GM18519 (cell line): ENCODE measurements around the gene CHRNA4.

ENCODE experiments used
- ATAC-seq: cut with Tn5 transposase; IDR thresholded peaks from one replicate; pipeline ENCODE4 v1.9.1; 2021; ENCODE audit warnings: mild to moderate bottlenecking, moderate library complexity; ENCODE audit not compliant: unreplicated experiment, low FRiP score

Gene CHRNA4

DNA sequence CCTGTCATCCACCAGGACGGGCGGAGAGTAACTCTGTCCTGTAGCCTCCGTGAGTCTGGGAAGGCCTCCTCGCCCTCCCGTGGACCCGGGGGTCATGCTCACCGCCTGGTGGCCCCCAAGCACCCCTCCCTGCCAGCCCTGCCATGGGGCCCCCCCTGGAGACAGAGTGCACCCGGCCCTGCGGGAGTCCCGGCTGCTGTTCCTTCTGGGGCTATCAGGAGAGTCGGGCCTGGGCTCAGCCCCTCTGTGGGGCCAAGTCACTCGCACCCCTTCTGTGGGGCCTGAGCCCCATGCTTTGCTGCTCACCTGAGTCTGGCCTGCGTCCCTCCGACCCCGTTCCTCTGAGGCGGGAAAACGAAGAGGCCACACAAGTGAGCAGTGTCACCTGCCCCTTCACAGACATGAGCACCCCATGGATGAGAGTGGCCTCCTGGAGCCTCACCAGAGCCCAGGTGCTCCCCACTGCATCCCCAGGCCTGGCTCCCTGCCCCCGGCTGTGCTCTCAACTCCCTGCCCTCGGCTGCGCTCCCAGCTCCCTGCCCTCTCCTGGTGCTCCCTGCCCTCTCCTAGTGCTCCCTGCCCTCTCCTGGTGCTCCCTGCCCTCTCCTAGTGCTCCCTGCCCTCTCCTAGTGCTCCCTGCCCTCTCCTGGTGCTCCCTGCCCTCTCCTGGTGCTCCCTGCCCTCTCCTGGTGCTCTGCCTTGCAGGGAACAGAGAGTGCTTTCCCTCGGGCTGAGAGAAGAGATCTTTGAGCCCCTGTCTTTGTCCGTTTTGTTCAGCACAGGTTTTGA lies 4.6 kb upstream of the CHRNA4 start:
- no peak for ATAC-seq

DNA sequence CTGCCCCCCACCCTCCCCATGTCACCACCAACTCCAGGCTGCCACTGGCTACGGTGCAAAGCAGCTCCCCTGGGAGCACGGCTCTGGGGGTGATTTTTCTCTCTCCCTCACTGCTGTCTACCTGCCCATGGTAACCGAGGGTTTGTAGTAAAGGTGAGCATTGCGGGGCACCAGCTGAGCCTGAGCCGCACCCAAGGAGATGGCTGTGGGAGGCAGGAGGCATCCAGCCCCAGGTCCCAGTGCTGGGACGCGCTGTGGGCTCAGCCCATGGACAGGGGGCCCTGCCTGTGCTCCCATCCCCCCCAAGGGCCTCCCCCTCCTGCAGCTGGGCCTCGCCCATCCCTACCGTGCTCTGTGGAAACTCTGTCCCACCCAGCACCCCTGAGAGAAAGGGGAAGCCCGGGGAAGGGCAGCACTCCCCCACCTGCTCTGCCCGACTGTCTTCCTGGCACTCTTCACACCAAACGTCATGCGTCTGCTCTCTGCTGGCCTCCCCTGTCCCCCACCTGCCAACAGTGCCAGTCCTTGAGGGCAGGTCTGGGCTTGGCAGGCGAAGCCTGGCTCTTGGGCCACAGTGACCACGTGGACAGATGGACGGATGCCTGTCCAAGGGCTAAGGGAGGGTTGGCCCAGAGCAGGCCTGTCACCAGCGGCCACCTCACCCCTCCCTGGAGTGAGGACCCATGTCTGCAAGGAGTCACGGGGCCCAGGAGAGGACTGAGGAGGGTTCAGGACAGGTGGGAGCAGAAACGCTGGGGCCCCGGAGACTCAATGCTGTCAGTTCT lies 3.8 kb upstream of the CHRNA4 start:
- no peak for ATAC-seq

DNA sequence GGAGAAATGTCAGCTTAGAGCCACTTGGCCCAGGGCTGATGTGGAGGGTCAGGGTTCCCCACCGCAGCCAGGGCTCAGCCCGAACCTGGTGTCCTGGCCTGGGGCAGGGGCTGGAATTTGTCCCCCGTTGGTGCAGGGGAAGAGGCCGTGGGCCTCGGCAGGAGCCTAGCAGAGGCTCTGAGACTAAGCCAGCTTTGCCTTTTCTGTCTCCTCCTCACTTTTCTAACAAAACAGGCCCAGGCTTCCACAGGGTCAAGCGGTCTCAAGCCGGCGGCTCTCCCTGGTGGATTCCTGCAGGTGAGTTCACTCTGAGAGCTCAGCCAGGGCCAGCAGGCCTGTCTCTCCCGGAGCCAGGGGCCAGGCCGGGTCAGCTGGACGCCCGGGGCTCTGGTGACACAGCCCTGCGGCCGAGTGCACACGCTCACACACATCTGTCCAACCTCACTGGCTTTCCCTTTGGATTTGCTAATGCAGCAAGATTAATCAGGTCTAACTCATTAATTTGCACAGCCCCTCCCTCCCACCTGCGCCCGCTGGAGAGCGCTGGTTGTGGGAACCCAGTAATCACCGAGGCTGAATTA lies 2.9 kb upstream of the CHRNA4 start:
- no peak for ATAC-seq

DNA sequence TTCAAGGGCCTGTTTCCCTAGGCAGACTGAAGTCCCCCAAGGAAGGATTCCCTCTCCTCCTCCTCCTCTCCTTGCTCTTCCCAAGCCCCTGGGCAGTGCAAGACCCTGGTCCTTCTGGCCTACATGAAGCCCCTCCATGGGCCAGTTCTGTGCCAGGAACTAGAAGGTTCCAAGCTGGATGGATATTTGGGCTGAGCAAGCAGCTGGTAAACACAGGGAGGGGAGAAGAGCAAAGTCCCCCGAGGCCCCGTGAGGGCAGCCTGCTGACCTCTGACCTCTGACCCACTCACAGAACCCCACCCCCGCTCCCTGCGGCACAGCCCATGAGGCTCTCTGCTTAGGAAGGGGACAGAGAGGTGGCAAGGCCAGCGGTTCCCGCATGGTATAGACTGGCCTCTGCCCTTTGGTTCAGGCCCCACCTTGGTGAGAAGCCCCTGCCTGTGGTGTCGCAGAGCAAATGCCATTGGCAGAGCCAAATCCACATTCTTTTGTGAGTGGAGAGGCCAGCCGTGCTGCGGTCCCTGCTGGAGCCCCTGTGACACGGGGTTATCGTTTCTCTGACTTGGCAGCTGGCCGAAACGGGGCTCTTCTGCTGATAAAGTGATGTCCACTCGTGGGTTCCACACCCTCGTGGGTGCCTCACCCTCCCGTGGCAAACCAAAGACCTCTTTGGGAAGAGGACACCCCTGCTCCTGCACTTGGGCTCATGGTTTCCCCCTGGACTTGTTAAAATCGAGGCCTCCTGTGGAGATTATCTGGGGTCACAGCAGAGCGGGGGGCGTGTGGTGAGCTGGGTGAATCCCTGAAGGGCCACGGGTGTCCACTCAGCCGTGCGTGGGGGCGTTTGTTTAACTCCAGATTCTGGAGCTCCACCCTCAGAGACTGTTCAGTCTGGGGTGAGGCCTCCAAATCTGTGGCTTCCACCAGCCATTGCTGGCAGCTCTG lies 2.1 kb upstream of the CHRNA4 start:
- no peak for ATAC-seq

DNA sequence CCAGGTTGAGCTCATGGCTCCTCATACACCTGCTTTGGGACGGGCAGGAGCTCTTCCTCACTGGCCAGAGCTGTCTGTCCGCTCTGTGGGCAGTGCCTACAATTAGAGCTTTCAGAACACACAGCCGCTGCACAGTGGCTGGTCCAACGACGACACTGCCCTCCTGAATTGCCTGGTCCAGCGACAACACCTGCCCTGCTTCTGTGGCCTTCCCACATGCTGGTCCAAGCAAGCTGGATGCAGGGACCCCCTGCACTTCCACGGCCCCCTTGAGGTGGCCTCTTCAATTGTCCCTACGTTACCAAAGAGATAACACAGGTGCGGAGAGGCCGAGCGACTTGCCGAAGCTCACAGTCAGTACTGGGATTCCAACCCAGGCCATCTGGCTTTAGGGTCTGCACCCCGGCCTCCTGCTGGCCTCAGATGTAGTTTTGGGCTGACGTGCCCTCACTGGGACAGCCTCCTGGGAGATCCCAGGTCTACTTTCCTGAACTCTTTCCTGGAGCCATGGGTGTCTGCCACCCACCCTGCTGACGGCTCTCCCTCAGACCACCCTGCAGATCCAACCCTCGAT lies 1.4 kb upstream of the CHRNA4 start:
- no peak for ATAC-seq

DNA sequence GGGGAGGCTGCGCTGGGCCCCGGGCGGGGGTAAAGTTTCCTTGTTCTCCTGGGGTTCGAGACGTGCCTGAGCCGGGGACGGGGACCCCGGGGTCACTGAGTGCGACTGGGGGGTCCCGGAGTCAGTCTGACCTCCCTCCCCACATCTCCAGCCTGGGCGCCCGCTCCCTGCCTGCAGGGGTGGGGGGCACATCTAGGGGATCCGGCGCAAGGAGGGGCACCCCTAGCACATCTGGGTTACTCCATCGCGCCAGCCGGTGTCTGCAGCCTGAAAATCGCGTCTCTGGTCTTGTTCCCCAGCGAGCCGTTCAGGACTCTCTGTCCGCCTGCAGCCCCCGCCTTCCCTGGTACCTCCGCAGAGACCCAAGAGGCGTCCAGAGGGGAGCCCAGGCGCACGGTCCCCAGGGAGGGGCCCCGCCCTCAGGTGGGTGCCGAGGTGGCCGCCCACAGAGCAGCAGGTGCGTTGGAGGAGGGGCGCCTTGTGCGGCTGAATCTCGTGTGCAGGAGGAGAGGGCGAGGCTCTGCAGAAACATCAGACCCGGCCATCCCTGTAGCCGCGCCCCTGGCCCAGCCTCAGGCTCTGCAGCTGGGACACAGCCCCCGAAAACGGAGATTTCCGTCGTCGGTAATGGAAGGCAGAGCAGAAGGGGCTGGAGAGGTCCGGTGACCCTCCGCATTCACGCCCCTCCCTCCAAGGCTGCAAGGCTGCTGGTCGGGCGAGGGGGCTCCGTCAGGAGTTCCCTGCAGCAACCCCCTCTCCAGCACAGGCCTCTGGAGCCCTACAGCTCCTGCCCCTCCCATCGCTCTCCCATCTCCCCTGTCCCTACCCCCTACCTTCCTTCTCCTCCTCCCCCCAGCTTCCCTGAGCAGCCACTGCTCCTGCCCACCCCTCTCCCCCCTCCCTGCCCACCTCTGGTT lies 628 bp upstream of the CHRNA4 start:
- no peak for ATAC-seq

DNA sequence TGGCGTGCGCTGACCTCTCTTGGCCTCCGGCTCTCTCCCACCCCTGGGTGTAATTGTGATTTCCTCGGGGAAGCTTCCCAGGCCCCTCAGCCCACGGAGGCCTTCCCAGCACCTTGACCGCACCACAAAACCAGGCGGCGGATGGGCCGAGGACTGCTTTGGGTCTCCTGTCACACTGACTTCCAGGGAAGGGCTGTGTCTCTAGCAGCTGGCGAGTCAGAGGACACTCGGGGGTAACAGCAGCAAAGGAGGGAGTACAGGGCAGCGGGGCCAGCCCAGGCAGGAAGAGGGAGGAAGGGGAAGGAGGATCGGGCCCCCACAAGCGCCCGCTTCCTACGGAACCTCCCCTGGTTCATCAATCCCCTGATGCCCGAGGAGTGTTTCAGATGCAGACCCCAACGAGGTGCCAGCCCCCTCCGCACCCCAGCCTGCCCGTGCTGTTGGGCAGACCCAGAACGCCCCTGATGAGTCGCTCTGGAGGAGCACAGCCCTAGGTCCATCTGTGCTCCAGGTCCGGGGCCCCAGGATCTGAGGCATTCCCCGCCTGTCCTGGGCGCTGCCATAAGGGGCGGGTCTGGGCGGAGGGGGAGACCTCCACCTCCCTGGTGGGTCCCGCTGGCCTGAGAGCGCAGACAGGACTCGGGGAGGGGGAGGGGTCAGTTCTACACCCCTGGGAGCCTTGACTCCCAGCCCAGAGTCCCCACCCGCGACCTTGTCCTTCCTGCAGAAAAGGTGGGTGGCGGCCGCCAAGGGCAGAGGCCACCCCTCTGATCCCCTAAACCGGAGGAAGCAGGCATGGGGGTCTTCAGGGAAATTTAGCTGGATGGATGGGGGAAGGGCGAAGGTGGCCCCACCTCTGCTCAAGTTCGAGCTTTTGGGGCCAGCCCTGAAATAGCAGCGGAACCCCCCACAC lies 956 bp downstream of the CHRNA4 start:
- no peak for ATAC-seq

DNA sequence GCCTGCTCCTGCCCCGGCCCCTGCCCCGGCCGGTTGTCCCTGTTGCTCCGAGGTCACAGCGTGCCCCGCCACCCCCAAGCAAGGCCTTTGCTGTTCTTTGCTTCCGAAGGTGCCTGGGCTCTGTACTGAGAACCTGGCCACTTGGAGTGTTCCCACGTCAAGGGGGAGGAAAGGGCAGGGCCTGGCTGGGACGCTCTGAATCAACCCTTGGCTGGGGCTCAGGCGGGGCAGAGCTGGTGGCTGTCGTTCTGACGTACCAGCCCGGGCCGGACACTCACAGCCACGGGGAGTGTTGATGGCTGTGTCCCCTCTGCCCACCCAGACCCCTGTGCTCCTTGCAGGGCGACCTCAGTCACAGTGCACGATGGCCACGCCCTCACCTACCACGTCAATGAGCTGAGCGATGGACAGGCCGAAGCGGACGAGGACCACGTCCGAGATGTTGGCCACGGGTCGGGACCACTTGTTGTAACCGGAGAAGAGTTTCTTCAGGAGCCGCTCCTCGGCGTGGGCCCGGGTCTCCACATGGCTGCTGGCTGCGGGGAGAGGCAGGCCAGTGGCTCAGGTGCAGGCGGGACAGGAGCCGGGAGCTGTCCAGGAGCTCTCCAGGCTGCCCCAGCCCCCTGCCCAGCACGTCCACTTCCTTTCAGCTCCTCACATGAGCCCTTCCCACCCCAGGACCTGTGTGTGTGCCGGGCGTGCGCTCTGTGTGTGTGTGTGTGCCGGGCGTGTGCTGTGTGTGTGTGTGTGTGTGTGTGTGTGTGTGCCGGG lies 1.8 kb downstream of the CHRNA4 start:
- no peak for ATAC-seq

DNA sequence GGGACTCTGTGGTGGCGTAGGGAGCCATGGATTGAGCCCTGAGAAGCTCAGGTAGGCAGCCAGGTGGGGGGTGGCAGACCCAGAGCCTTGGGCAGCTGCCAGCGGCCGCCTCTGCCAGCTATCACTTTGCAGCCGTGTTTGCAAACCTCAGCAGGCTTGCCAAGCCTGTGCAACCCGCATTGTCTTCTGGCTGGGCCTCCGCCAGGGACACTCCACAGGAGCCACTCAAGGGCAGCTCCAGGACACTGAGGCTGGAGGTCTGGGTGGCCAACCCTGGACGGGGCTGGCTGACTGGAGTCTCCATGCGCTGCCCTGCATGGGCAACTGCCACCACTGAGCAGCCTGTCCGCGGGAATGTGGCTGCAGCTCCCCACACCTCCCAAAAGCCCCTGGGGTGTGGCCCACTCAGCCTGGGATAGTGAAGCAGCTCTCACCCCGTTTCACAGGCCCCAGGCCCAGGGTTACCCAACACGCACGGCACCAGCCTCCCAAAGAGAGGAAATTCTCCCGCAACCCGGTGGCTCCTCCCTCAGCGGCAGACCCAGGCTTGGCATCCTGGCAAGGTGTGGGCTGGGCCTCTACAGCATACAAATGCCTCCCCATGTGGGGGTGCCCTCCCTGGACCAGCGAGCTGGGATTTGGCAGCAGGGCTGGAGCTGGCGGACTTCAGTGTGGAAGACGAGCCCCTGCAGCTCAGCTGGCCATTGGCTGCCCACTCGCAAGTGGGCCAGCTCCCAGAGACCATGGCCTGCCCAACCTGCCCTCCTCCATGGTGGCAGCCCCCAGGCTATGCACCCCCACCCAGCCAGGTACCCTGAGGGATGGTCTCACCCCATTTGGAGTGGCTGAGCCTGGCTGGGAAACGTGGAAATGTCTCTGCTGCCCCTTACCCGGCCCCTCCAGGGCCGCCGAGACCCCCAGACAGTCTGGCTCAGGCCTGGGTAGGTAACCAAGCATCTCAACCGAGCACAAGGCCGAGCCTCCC lies 2.9 kb downstream of the CHRNA4 start:
- ATAC-seq: no peak

DNA sequence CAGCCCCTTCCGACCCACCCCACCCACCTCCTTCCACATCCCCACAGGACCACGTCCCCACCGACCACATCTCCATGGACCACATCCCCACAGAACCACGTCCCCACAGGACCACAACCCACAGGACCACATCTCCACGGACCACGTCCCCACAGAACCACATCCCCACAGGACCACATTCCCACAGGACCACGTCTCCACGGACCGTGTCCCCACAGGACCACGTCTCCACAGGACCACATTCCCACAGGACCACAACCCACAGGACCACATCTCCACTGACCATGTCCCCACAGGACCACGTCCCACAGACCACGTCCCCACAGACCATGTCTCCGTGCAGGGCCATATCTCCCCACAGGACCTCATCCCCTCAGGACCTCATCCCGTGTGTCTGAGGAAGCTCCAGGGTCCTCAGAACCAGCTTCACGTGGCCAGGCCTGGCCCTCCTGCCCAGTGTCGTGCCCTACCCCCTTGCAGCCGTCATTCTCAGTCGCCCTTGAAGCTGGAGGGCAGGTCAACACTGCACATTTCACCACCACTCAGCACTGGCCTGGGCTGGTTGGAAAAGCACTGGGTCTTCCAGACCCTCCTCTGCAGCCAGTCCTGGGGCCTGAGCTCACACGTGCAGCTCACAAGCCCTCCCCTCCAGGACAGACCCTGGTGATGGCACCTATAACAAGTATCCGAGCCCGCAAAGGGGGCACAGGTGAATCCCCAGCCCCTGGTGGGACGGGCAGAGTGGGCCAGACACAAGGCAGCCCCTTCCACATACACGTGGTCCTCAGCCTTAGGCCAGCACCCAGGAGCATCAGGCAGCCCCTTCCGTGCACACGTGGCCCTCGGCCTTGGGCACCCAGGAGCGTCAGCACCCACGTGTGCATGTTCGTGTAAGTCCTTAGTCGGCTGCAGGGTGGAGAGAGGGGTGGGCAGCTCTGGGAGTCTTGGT lies 3.9 kb downstream of the CHRNA4 start:
- ATAC-seq: no peak

DNA sequence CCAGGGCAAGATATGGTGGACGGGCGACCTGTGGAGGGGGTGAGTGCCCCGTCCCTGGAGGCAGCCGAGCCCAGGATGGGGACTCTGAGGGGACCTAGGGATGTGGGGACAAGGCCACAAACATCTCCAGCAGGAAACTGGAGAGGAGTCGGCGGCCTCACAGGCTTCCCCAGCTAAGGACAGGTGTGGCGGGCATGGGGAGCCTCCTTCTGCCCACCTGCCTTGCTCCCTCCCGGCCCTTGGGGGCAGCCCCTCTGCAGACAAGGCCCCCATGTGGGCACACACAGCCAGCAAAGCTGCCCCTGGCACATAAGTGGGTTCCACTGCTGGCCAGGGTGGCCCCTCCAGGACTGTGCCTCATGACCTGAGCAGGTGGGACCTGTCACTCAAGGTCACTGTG lies 4.6 kb downstream of the CHRNA4 start:
- no peak for ATAC-seq

DNA sequence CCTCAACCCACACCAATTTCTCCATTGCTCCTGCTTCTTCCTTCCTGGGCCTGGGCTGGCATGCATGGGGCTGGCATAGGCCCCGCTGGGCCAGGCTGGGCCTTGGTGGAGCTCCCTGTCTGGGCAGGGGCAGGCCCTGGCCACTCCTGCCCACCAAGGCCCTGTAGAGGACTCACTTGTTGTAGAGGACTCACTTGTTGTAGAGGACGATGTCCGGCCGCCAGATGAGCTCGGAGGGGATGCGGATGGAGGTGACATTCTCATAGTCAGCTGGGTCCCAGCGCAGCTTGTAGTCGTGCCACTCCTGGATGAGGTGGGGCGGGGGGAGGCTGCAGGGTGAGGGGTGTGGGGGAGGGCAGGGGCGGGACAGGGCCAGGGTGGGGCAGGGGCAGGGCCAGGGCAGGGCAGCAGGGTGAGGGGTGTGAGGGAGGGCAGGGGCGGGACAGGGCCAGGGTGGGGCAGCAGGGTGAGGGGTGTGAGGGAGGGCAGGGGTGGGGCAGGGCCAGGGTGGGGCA lies 5.3 kb downstream of the CHRNA4 start:
- no peak for ATAC-seq

DNA sequence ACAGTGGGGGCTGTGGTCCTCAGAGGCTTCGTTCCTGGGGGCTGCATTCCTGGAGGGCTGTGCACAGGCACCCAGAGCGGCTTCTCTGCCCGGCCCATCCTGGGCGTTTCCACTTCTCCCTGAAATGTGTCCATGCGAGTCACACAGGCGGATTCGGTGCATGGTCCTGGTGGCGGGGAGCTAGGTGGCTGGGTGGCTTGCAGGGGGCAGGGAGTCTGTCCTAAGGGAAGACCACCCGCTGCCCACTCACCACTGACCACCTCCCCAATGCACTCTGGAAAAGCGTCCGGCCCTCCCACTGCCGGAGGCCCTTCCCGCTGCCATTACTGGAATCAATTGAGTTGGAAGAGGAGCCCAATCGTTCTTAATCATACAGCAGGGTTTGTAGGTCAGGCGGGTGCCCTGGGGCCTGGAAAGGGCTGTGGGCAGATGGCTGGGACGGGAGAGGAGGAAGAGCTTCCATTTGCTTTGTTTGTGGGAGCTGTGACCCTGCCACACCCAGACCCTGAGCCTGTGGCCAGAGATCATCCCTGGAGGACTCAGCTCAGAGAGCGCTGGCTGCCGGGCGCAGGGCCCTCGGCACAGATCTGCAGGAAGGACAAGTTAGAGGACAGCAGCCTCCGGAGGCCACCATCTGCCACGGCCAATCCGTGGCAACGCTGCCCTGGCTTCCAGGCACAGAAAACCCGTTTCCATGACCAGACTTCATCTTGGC lies 6.4 kb downstream of the CHRNA4 start:
- no peak for ATAC-seq

DNA sequence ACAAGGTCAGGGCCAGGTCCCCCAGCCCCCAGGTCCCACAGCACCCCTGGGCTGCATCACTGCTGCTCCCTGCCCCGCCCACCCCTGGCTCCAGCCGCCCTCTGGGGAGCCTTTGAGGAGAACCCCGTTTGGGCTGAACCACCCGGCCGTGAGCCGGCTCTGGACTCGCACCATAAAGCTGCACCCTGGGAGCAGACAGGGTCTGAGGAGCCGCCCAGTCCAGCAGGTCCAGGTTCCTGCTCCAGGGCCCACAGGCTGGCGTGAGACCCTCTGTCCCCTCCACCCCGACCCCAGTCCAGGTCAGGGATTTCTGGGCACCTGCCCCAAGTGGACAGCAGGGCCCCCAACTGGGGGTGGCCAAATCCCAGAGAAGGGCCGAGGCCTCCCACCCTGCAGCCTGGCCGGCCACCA lies 8.3 kb downstream of the CHRNA4 start:
- no peak for ATAC-seq
